ENCODE measurements around the gene KLK10.

DNA sequence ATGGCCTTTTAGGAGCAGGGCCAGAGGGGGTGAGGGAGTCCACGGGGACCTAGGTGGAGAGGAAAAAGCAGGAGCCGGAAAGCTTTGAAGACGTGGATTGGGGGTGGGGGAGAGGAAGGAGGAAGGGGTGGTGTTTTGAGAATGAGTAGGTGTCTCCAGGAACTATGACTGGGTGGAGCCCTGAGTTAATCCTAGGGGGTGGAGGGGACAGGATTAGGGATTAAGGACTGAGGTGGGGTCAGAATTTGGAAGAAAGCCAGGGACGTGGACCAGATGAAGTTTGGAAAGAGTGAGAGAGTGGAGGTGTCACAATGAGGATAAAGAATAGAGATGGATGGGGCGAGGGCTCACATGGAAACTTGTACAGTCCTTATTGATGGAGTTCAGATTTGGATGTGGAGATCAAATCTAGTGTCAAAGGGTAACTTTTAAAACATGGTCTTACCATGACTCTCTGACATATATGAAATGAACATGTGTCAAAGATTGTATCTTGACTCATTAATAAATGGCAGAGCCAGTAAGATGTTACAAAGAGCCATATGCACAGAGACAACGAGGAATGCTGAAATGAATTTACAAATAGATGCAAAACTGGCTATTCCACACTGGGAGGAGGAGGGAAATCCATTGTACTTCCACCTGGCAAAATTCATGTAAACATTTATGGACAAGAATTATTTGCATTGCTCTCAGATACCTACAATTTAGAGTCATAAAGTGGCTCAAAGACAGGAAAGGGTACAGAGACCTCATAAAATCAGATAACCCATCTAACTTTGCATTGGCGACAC lies 47.1 kb upstream of the KLK10 start:
- TF ChIP-seq POLR2A (IDR thresholded peaks at IDR 0.05), result no peak
- no peak for TF ChIP-seq CTCF (IDR thresholded peaks at IDR 0.05)

Measured in vagina (tissue), 2 donors.